HCT116 (cell line): ENCODE results near the gene NFKBIA.

ENCODE experiments used
- CEBPB ChIP-seq: IDR thresholded peaks from 2 replicates; pipeline ENCODE4 v1.6.1; 2012; ENCODE audit warnings: low read depth
- EGR1 ChIP-seq: IDR thresholded peaks from 2 replicates; pipeline ENCODE4 v1.6.1; 2012; ENCODE audit warnings: low read depth
- ELF1 ChIP-seq: IDR thresholded peaks from 2 replicates; pipeline ENCODE4 v1.6.1; 2012; ENCODE audit warnings: low read depth, borderline replicate concordance
- POLR2A ChIP-seq: IDR thresholded peaks from 2 replicates; pipeline ENCODE4 v1.7.0; 2011; ENCODE audit warnings: borderline replicate concordance; ENCODE audit not compliant: insufficient read depth, insufficient read length; ENCODE audit errors: extremely low read depth
- POLR2AphosphoS5 ChIP-seq: IDR thresholded peaks from 2 replicates; pipeline ENCODE4 v1.6.1; 2011; ENCODE audit warnings: mild to moderate bottlenecking, low read depth, low read length, moderate library complexity
- RAD21 ChIP-seq: IDR thresholded peaks from 2 replicates; pipeline ENCODE4 v1.6.1; 2012; ENCODE audit warnings: low read depth, mild to moderate bottlenecking
- SIN3A ChIP-seq: IDR thresholded peaks from 2 replicates; pipeline ENCODE4 v1.6.1; 2012; ENCODE audit warnings: low read depth
- YY1 ChIP-seq: IDR thresholded peaks from 2 replicates; pipeline ENCODE4 v1.6.1; 2011; ENCODE audit warnings: low read length, low read depth, moderate library complexity, mild to moderate bottlenecking; ENCODE audit not compliant: insufficient replicate concordance; ENCODE audit errors: extremely low read depth
- ZNF274 ChIP-seq: fragments of 200-500 bp; sonication (Bioruptor generic); IDR thresholded peaks from 2 replicates; pipeline ENCODE4 v1.6.1; 2014; ENCODE audit warnings: mild to moderate bottlenecking, low read depth, low read length, inconsistent platforms
- TF ChIP-seq, protein P1 (sequence below), 3 experiments: fragments of 200-600 bp in 1 of 3; sonication (generic) in 1 of 3; IDR thresholded peaks in 2 of 3; conservative IDR thresholded peaks in 1 of 3; 2 replicates each; pipeline ENCODE4 v1.5.1; 2012 to 2017; ENCODE audit warnings: low read depth in 2 of 3, low read length in 2 of 3, antibody characterized with exemption in 1 of 3, borderline replicate concordance in 1 of 3, control low read depth in 1 of 3, mild to moderate bottlenecking in 1 of 3, mixed read lengths in 1 of 3, mixed run types in 1 of 3, moderate library complexity in 1 of 3; ENCODE audit not compliant: insufficient read depth in 1 of 3
- TF ChIP-seq, protein P2 (sequence below): IDR thresholded peaks from 2 replicates; pipeline ENCODE4 v1.6.1; 2011; ENCODE audit warnings: mild to moderate bottlenecking, low read length, moderate library complexity; ENCODE audit not compliant: insufficient replicate concordance; ENCODE audit errors: extremely low read depth
- TF ChIP-seq, protein P3 (sequence below): IDR thresholded peaks from 2 replicates; pipeline ENCODE4 v1.6.1; 2012

DNA sequence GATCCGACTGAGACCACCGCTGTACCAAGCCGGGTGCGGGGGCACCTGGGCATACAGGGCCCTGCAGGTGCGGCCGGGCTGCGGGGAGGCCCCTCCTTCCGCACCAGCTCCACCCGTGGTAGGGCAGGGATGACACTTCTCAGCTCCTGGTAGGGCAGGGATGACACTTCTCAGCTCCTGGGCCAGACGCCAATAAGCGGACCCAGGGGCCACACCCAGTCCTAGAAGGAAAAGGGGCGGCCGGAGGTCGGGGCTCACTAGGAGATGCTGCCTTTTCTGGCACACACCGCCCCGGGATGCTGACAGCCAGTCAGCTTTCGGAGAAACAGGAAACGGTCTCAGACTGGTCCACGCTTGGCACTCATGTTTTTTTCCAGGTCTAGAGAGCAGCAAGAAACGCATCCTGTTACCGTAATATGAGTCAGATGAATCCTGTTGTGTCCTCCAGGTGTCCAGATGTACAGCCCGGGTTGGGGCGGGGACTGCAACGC, 34.8 kb downstream of the NFKBIA start:
- no peak for TF ChIP-seq RAD21
- TF ChIP-seq, protein P1, sequence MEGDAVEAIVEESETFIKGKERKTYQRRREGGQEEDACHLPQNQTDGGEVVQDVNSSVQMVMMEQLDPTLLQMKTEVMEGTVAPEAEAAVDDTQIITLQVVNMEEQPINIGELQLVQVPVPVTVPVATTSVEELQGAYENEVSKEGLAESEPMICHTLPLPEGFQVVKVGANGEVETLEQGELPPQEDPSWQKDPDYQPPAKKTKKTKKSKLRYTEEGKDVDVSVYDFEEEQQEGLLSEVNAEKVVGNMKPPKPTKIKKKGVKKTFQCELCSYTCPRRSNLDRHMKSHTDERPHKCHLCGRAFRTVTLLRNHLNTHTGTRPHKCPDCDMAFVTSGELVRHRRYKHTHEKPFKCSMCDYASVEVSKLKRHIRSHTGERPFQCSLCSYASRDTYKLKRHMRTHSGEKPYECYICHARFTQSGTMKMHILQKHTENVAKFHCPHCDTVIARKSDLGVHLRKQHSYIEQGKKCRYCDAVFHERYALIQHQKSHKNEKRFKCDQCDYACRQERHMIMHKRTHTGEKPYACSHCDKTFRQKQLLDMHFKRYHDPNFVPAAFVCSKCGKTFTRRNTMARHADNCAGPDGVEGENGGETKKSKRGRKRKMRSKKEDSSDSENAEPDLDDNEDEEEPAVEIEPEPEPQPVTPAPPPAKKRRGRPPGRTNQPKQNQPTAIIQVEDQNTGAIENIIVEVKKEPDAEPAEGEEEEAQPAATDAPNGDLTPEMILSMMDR (IDR thresholded peaks at IDR 0.05 in 2 of 3, conservative IDR thresholded peaks at IDR 0.05 in 1 of 3; ENCODE audit: borderline replicate concordance in 1 of 3, insufficient read depth in 1 of 3, low read depth in 2 of 3, low read length in 2 of 3) = no peak
- no peak for TF ChIP-seq ELF1
- TF ChIP-seq POLR2AphosphoS5 = no peak
- no peak for TF ChIP-seq POLR2A
- TF ChIP-seq, protein P2, sequence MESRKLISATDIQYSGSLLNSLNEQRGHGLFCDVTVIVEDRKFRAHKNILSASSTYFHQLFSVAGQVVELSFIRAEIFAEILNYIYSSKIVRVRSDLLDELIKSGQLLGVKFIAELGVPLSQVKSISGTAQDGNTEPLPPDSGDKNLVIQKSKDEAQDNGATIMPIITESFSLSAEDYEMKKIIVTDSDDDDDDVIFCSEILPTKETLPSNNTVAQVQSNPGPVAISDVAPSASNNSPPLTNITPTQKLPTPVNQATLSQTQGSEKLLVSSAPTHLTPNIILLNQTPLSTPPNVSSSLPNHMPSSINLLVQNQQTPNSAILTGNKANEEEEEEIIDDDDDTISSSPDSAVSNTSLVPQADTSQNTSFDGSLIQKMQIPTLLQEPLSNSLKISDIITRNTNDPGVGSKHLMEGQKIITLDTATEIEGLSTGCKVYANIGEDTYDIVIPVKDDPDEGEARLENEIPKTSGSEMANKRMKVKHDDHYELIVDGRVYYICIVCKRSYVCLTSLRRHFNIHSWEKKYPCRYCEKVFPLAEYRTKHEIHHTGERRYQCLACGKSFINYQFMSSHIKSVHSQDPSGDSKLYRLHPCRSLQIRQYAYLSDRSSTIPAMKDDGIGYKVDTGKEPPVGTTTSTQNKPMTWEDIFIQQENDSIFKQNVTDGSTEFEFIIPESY = no peak
- no peak for TF ChIP-seq ZNF274
- TF ChIP-seq SIN3A = no peak
- no peak for TF ChIP-seq YY1
- TF ChIP-seq, protein P3, sequence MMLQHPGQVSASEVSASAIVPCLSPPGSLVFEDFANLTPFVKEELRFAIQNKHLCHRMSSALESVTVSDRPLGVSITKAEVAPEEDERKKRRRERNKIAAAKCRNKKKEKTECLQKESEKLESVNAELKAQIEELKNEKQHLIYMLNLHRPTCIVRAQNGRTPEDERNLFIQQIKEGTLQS = no peak
- TF ChIP-seq CEBPB = no peak
- TF ChIP-seq EGR1 = no peak
